ENCODE results near the gene PARD3.

Gene PARD3

DNA sequence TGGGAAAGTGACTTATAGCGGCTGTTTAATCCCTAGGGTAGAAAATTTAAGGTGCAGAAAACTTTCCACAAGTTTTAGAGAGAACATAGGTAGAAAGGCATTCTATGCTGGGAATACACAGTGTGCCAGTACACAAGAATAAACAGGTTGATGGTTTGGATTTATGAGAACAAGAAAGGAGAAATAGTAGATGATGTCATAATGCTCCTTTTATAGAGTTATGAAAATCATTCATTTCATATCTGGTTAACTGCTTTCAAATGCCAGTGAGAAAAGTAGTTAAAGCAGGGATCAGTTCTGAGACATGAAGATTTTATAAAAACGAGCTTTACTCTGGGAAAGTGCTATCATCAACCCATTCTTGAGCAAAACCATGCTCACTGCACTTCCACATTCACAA lies 311.4 kb downstream of the PARD3 start:
- WGBS, 2 experiments (ENCODE audit: insufficient coverage in 2 of 2), result 88 to 89% methylated on average over 1 to 2 of the region's 2 CpGs
- Histone ChIP-seq H3K36me3 (ENCODE audit: control insufficient read depth, insufficient read depth, low read length) (peaks cover 7% of the 10 kb centered on the region), H3K27ac (ENCODE audit: low read depth, low read length, severe bottlenecking) (no peak overlapping the region), H3K4me3 (ENCODE audit: extremely low read depth, insufficient read depth, low read length, poor library complexity, severe bottlenecking) (no peak overlapping the region), H3K4me1 (ENCODE audit: control insufficient read depth, insufficient read depth, low read length, poor library complexity, severe bottlenecking) (peaks cover 11% of the 10 kb centered on the region), H3K9me3 (ENCODE audit: control insufficient read depth, low read length) (no peaks in the 10 kb centered on the region)

DNA sequence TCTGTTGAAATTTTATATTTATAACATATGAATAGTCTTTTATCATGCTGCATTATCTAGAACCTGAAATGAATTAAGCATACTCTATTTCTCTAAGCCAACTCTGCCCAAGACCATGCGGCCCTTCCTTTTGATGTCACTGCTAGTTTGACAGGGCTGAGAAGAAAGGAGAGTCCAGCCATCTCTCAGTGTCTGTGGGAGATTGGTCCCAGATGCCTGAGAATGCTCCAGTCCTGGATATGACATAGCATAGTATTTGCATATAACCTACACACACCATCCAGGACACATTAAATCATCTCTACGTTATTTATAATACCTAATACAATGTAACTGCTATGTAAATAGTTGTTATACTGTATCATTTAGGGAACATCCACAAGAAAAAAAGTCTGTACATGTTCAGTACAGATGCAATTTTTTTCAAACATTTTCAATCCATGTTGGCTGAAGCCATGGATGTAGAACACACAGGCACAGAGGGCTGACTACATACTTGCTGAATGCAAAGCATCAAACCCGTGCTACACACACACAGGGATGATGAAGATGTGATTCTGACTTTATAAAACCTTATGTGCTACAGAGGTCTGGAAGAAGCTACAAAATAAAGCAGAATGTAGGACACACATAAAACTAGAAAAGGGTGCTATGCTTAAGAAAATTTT lies 315.4 kb downstream of the PARD3 start:
- Histone ChIP-seq H3K9me3 (ENCODE audit: control insufficient read depth, low read length) (no peaks in the 10 kb centered on the region), H3K4me3 (ENCODE audit: extremely low read depth, insufficient read depth, low read length, poor library complexity, severe bottlenecking) (no peak overlapping the region), H3K36me3 (ENCODE audit: control insufficient read depth, insufficient read depth, low read length) (peaks cover 7% of the 10 kb centered on the region), H3K4me1 (ENCODE audit: control insufficient read depth, insufficient read depth, low read length, poor library complexity, severe bottlenecking) (peaks cover 10% of the 10 kb centered on the region), H3K27ac (ENCODE audit: low read depth, low read length, severe bottlenecking) (no peak overlapping the region)
- 100% methylated on average over 1 of the region's 3 CpGs; no CpG with 5 or more reads in 1 of the 2 experiments for WGBS, 2 experiments (ENCODE audit: insufficient coverage in 2 of 2)

- Histone ChIP-seq H3K9me3 (ENCODE audit: control insufficient read depth, low read length) (no peaks in the 10 kb centered on the region), H3K27ac (ENCODE audit: low read depth, low read length, severe bottlenecking) (no peak overlapping the region), H3K4me1 (ENCODE audit: control insufficient read depth, insufficient read depth, low read length, poor library complexity, severe bottlenecking) (peaks cover 16% of the 10 kb centered on the region), H3K4me3 (ENCODE audit: extremely low read depth, insufficient read depth, low read length, poor library complexity, severe bottlenecking) (no peak overlapping the region), H3K36me3 (ENCODE audit: control insufficient read depth, insufficient read depth, low read length) (peaks cover 7% of the 10 kb centered on the region)
- 100% methylated on average over 1 of the region's 1 CpG; no CpG with 5 or more reads in 1 of the 2 experiments for whole genome bisulfite sequencing, 2 experiments (ENCODE audit: insufficient coverage in 2 of 2)
Observed at GRCh38 chr10:34498821-34499220, 316.3 kb downstream of the PARD3 start.

- Histone ChIP-seq H3K4me1 (ENCODE audit: control insufficient read depth, insufficient read depth, low read length, poor library complexity, severe bottlenecking) (peaks cover 20% of the 10 kb centered on the region), H3K27ac (ENCODE audit: low read depth, low read length, severe bottlenecking) (no peak overlapping the region), H3K9me3 (ENCODE audit: control insufficient read depth, low read length) (no peaks in the 10 kb centered on the region), H3K36me3 (ENCODE audit: control insufficient read depth, insufficient read depth, low read length) (no peaks in the 10 kb centered on the region), H3K4me3 (ENCODE audit: extremely low read depth, insufficient read depth, low read length, poor library complexity, severe bottlenecking) (no peak overlapping the region)
- 100% methylated on average over 1 to 2 of the region's 2 CpGs for WGBS, 2 experiments (ENCODE audit: insufficient coverage in 2 of 2)
Observed at GRCh38 chr10:34495938-34496337, 319.2 kb downstream of the PARD3 start.

- no peaks in the 10 kb centered on the region for H3K36me3 ChIP-seq (ENCODE audit: control insufficient read depth, insufficient read depth, low read length)
- WGBS, 2 experiments (ENCODE audit: insufficient coverage in 2 of 2), result 93 to 96% methylated on average over 4 of the region's 5 CpGs
- H3K27ac ChIP-seq (ENCODE audit: low read depth, low read length, severe bottlenecking), result no peak overlapping the region
- H3K4me1 ChIP-seq (ENCODE audit: control insufficient read depth, insufficient read depth, low read length, poor library complexity, severe bottlenecking), result peaks cover 30% of the 10 kb centered on the region
- H3K4me3 ChIP-seq (ENCODE audit: extremely low read depth, insufficient read depth, low read length, poor library complexity, severe bottlenecking), result no peak overlapping the region
- H3K9me3 ChIP-seq (ENCODE audit: control insufficient read depth, low read length), result no peaks in the 10 kb centered on the region
Observed at GRCh38 chr10:34494012-34494411, 321.1 kb downstream of the PARD3 start.

DNA sequence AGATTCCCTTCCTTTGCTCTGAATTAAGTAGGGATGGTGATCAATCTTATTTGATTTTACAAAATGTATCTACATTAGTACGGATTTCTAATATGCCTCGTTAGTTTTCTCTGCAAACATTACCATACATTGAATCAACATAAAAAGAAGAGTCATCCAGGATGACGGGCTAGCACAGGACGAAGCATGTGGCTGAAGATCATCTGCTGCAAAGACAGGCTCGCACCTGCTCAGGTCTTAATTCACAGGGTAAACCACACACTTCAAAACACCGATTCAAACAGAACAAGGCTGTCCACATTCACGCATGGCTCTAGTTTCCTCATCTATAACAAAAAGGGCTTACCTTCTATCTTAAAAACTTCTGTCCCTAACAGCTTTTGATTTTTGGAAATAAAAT lies 323.0 kb downstream of the PARD3 start:
- no peak overlapping the region for H3K4me3 ChIP-seq (ENCODE audit: extremely low read depth, insufficient read depth, low read length, poor library complexity, severe bottlenecking)
- H3K27ac ChIP-seq (ENCODE audit: low read depth, low read length, severe bottlenecking), result no peak overlapping the region
- no peaks in the 10 kb centered on the region for H3K9me3 ChIP-seq (ENCODE audit: control insufficient read depth, low read length)
- no peaks in the 10 kb centered on the region for H3K36me3 ChIP-seq (ENCODE audit: control insufficient read depth, insufficient read depth, low read length)
- 90 to 97% methylated on average over 3 to 5 of the region's 7 CpGs for WGBS, 2 experiments (ENCODE audit: insufficient coverage in 2 of 2)
- H3K4me1 ChIP-seq (ENCODE audit: control insufficient read depth, insufficient read depth, low read length, poor library complexity, severe bottlenecking), result peaks cover 30% of the 10 kb centered on the region

GRCh38 chr10:34491678-34492077 lies 323.4 kb downstream of the PARD3 start:
- no peak overlapping the region for H3K4me3 ChIP-seq (ENCODE audit: extremely low read depth, insufficient read depth, low read length, poor library complexity, severe bottlenecking)
- 83 to 100% methylated on average over 1 of the region's 3 CpGs for WGBS, 2 experiments (ENCODE audit: insufficient coverage in 2 of 2)
- peaks cover 30% of the 10 kb centered on the region for H3K4me1 ChIP-seq (ENCODE audit: control insufficient read depth, insufficient read depth, low read length, poor library complexity, severe bottlenecking)
- H3K36me3 ChIP-seq (ENCODE audit: control insufficient read depth, insufficient read depth, low read length), result no peaks in the 10 kb centered on the region
- no peaks in the 10 kb centered on the region for H3K9me3 ChIP-seq (ENCODE audit: control insufficient read depth, low read length)
- H3K27ac ChIP-seq (ENCODE audit: low read depth, low read length, severe bottlenecking), result no peak overlapping the region

DNA sequence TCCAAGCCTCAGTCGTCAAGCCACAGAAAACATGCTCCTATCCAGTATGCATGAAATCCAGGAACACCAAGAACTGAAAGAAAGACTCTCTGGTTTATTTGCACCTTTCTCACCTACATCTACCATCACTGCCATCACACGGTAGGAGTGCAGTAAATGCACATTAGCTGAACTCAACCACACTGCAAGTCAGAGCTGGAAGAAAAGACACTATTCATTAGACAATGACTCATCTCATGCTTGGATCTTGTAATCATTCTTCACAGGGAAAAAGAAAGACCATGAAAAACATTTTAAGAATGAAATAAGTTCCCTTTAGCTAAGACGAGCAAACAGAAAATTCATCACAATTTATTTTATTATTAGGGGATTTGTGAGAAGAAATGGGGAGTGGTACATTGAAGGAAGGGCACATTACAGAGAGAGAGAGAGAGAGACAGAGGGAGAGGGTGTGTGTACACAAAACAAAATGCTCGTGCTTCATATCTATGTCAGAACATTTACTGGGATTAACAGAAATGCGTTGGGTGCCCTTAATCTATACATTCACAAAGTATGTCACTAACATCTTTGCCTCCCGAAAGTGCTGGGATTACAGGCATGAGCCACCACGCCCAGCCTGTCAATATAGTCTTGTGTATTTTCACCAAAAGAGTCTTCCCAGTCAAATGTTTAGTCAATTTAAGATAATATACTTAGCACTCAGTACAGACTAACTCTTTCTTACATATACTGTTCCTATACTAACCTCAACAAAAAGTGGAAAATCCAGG lies 324.9 kb downstream of the PARD3 start:
- 72 to 95% methylated on average over 3 to 4 of the region's 7 CpGs for whole genome bisulfite sequencing, 2 experiments (ENCODE audit: insufficient coverage in 2 of 2)
- Histone ChIP-seq H3K4me3 (ENCODE audit: extremely low read depth, insufficient read depth, low read length, poor library complexity, severe bottlenecking) (no peak overlapping the region), H3K9me3 (ENCODE audit: control insufficient read depth, low read length) (no peaks in the 10 kb centered on the region), H3K4me1 (ENCODE audit: control insufficient read depth, insufficient read depth, low read length, poor library complexity, severe bottlenecking) (peaks cover 27% of the 10 kb centered on the region), H3K36me3 (ENCODE audit: control insufficient read depth, insufficient read depth, low read length) (no peaks in the 10 kb centered on the region), H3K27ac (ENCODE audit: low read depth, low read length, severe bottlenecking) (no peak overlapping the region)

- H3K36me3 ChIP-seq (ENCODE audit: control insufficient read depth, insufficient read depth, low read length), result no peaks in the 10 kb centered on the region
- no peak overlapping the region for H3K27ac ChIP-seq (ENCODE audit: low read depth, low read length, severe bottlenecking)
- 94 to 100% methylated on average over 1 to 2 of the region's 3 CpGs for WGBS, 2 experiments (ENCODE audit: insufficient coverage in 2 of 2)
- H3K9me3 ChIP-seq (ENCODE audit: control insufficient read depth, low read length), result no peaks in the 10 kb centered on the region
- no peak overlapping the region for H3K4me3 ChIP-seq (ENCODE audit: extremely low read depth, insufficient read depth, low read length, poor library complexity, severe bottlenecking)
- H3K4me1 ChIP-seq (ENCODE audit: control insufficient read depth, insufficient read depth, low read length, poor library complexity, severe bottlenecking), result peaks cover 20% of the 10 kb centered on the region
Observed at GRCh38 chr10:34489411-34489810, 325.7 kb downstream of the PARD3 start.

GRCh38 chr10:34488476-34489130 lies 326.5 kb downstream of the PARD3 start:
- no peaks in the 10 kb centered on the region for H3K36me3 ChIP-seq (ENCODE audit: control insufficient read depth, insufficient read depth, low read length)
- peaks cover 15% of the 10 kb centered on the region for H3K4me1 ChIP-seq (ENCODE audit: control insufficient read depth, insufficient read depth, low read length, poor library complexity, severe bottlenecking)
- H3K4me3 ChIP-seq (ENCODE audit: extremely low read depth, insufficient read depth, low read length, poor library complexity, severe bottlenecking), result no peak overlapping the region
- no peaks in the 10 kb centered on the region for H3K9me3 ChIP-seq (ENCODE audit: control insufficient read depth, low read length)
- no peak overlapping the region for H3K27ac ChIP-seq (ENCODE audit: low read depth, low read length, severe bottlenecking)
- 94% methylated on average over 18 to 21 of the region's 22 CpGs for WGBS, 2 experiments (ENCODE audit: insufficient coverage in 2 of 2)
